SK-N-SH (cell line): ENCODE measurements around the gene APOE.

Experiments
- CTCF ChIP-seq: fragments of 200-600 bp; sonication (generic); IDR thresholded peaks from 2 replicates; pipeline ENCODE4 v1.6.1; 2017; ENCODE audit warnings: antibody characterized with exemption, mild to moderate bottlenecking, moderate library complexity
- EP300 ChIP-seq, 2 experiments: IDR thresholded peaks; 2 replicates each; pipeline versions ENCODE4 v1.4.0 to v1.6.1; 2012; ENCODE audit warnings: borderline replicate concordance in 1 of 2, low read depth in 1 of 2, low read length in 1 of 2
- USF1 ChIP-seq: IDR thresholded peaks from 2 replicates; pipeline ENCODE4 v1.4.0; 2012; ENCODE audit warnings: low read depth, borderline replicate concordance

GRCh38 chr19:44889830-44890365 lies 15.7 kb upstream of the APOE start:
- TF ChIP-seq CTCF (no peak), EP300 (IDR thresholded peaks at IDR 0.05; ENCODE audit: borderline replicate concordance in 1 of 2, low read depth in 1 of 2, low read length in 1 of 2) (no peak), USF1 (no peak)
